Testis (tissue), 3 donors: ENCODE measurements around the gene NAA16. TPM values are rescaled to one million over a fixed set of nuclear protein-coding genes. Genes with fewer than 3 reads are reported as not detected.

Source experiments
- DNase-seq: peaks from one replicate; pipeline ENCODE4 v3.0.0-alpha.2; 2019
- H3K27ac ChIP-seq, 2 donors: fragments of 200-600 bp; sonication (generic); one replicate each; pipeline ENCODE4 v1.5.1; 2019
- H3K27me3 ChIP-seq: fragments of 200-600 bp; sonication (generic); one replicate; pipeline ENCODE4 v1.5.1; 2019
- H3K36me3 ChIP-seq: fragments of 200-600 bp; sonication (generic); one replicate; pipeline ENCODE4 v1.5.1; 2017; ENCODE audit warnings: low read depth; ENCODE audit errors: missing control alignments
- H3K4me1 ChIP-seq: fragments of 200-600 bp; sonication (generic); one replicate; pipeline ENCODE4 v1.5.1; 2019
- H3K4me3 ChIP-seq, 2 donors: fragments of 200-600 bp; sonication (generic); one replicate each; pipeline ENCODE4 v1.5.1; 2017 to 2019
- H3K9me3 ChIP-seq: fragments of 200-600 bp; sonication (generic); one replicate; pipeline ENCODE4 v1.5.1; 2017
- CTCF ChIP-seq, 3 experiments: fragments of 450-650 bp in 2 of 3; fragments of 200-600 bp in 1 of 3; sonication (generic) in 1 of 3; IDR thresholded peaks; one replicate each; pipeline ENCODE4 v1.5.1; 2016 to 2019; ENCODE audit warnings: antibody characterized with exemption in 3 of 3, mild to moderate bottlenecking in 2 of 3, moderate library complexity in 1 of 3
- POLR2A ChIP-seq: fragments of 450-650 bp; IDR thresholded peaks from one replicate; pipeline ENCODE4 v1.6.1; 2017; ENCODE audit warnings: antibody characterized with exemption, mild to moderate bottlenecking, moderate library complexity
- WGBS, 2 donors: methylation state at CpG; one replicate each; pipeline ENCODE4 v1.1.5; 2018; 5-methylcytosine and 5-hydroxymethylcytosine counted together
- intact Hi-C: fragments of 100-400 bp; cut with DNase I; formaldehyde crosslinking; loops from one replicate; pipeline ENCODE4 v1.15.1; 2023; ENCODE audit warnings: low total_unique reads
- polyA plus RNA-seq: library from polyadenylated mRNA; stranded (reverse); fragments of 350-450 nt; fragmentation: Illumina TruSeq; extraction: RNeasy Lipid Tissue Mini Kit (QIAGEN cat#74804); gene quantifications from one replicate; pipeline ENCODE4 v1.2.3, GENCODE V29; 2014; ENCODE audit warnings: low read depth, low replicate concordance; ENCODE audit not compliant: insufficient read depth
- total RNA-seq, 2 donors: library from RNA; depleted of rRNA; stranded (reverse); fragments of >200 nt; gene quantifications; one replicate each; pipeline ENCODE4 v1.2.3, GENCODE V29; 2016

NAA16 gene
- total and polyA plus RNA-seq, 3 donors from 2014 or later, result 18.5 to 38.0 (median 33.1) TPM

DNA sequence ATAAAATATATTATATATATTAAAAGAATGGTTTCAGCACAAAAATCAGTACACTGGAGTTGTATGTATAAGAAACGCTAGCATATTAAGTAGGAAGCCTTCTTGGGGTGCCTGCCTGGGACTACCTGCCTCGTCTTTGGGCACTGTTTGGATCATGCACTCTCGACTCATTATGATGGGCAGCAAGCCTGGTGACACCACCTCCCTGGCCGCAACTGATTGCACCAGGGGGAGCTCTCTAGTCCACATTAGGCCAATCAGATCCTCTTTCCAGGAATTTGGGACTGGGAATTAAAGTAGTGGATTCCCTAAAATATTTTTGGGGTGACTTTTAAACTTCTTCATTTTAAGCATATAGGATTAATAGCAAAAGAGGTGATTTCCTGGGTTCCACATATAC lies 90.3 kb downstream of the NAA16 start:
- 53 to 71% methylated on average over 4 of the region's 4 CpGs for WGBS, 2 donors
- Histone ChIP-seq H3K27ac (no peak overlapping the region), H3K4me3 (no peak overlapping the region), H3K4me1 (no peaks in the 10 kb centered on the region), H3K27me3 (no peaks in the 10 kb centered on the region), H3K36me3 (no peaks in the 10 kb centered on the region), H3K9me3 (no peaks in the 10 kb centered on the region)
- no peak for DNase-seq
- intact Hi-C loops, result no loop called here
- TF ChIP-seq CTCF (IDR thresholded peaks at IDR 0.05) (no peak), POLR2A (no peak)

- no peaks in the 10 kb centered on the region for H3K27me3 ChIP-seq
- H3K4me1 ChIP-seq, result no peaks in the 10 kb centered on the region
- no peak overlapping the region for H3K4me3 ChIP-seq
- TF ChIP-seq POLR2A (no peak), CTCF (IDR thresholded peaks at IDR 0.05) (no peak)
- H3K36me3 ChIP-seq, result no peaks in the 10 kb centered on the region
- WGBS, 2 donors, result 56 to 74% methylated on average over 14 of the region's 14 CpGs
- intact Hi-C loops, result no loop called here
- H3K9me3 ChIP-seq, result no peaks in the 10 kb centered on the region
- H3K27ac ChIP-seq, result no peak overlapping the region
- no peak for DNase-seq
Measured at GRCh38 chr13:41402691-41403511, 91.8 kb downstream of the NAA16 start.

DNA sequence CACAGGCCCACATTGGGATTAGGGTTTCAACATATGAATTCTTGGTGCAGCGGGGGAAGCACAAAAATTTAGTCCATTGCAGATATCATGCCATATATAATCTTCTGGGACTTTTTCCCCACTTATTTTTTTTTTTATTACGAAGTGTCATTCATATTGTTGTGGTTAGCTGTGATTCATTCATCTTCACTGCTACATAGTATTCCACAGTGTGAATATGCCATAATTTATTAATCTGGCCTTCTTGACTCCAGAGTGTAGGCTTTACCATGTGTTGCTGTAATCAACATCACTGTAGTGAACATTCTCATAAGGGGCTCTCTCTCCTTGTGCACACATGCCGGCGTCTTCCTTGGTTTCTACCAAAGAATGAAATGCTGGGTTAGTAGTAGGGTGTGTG lies 92.9 kb downstream of the NAA16 start:
- H3K9me3 ChIP-seq, result no peaks in the 10 kb centered on the region
- 95 to 96% methylated on average over 4 of the region's 4 CpGs for WGBS, 2 donors
- H3K27me3 ChIP-seq, result no peaks in the 10 kb centered on the region
- no peak for DNase-seq
- no peak overlapping the region for H3K27ac ChIP-seq
- no peaks in the 10 kb centered on the region for H3K4me1 ChIP-seq
- no peak overlapping the region for H3K4me3 ChIP-seq
- no peaks in the 10 kb centered on the region for H3K36me3 ChIP-seq
- intact Hi-C loops, result no loop called here
- TF ChIP-seq POLR2A, result no peak
- TF ChIP-seq CTCF (IDR thresholded peaks at IDR 0.05), result no peak

DNA sequence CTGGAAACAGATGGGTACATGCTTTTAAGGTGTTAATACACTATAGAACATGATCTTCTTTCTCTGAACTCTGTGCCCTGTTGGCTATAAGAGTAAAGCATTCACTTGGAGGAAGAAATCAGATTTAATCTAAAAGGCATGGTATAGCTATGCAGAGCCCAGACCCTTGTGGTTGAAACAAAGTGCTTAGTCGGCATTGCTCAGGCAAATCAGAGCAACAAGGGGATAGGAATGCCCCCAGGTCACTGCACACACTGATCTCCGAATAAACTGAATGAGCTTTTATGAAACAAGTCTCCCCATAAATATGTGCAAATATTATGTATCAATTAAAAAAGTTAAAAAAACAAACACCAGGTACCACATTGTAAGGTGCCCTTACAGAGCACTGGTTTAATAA lies 94.3 kb downstream of the NAA16 start:
- no peak overlapping the region for H3K4me3 ChIP-seq
- intact Hi-C loops, result no loop called here
- 75 to 76% methylated on average over 2 of the region's 2 CpGs for WGBS, 2 donors
- H3K27me3 ChIP-seq, result no peaks in the 10 kb centered on the region
- TF ChIP-seq CTCF (IDR thresholded peaks at IDR 0.05) (no peak), POLR2A (no peak)
- no peaks in the 10 kb centered on the region for H3K4me1 ChIP-seq
- DNase-seq, result no peak
- H3K27ac ChIP-seq, result no peak overlapping the region
- H3K9me3 ChIP-seq, result no peaks in the 10 kb centered on the region
- no peaks in the 10 kb centered on the region for H3K36me3 ChIP-seq

DNA sequence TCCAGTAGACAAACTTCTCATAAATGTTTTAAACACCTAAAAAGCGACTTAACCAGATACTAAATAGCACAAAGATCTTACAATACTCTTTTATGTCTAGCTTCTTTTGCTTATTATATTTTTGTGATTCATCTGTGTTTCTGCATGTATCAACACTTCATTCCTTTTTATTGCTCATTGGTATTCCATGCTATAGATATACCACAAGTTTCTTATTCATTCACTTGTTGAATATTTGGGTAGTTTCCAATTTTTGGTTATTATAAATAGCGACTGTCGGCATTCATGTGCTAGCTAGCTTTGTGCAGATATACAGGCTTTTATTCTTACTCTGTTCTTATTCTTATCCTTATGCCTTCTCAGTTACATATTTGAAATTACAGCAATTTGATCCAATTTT lies 96.3 kb downstream of the NAA16 start:
- Histone ChIP-seq H3K4me3 (no peak overlapping the region), H3K9me3 (no peaks in the 10 kb centered on the region), H3K27me3 (no peaks in the 10 kb centered on the region), H3K27ac (no peak overlapping the region), H3K36me3 (no peaks in the 10 kb centered on the region), H3K4me1 (no peaks in the 10 kb centered on the region)
- 54 to 60% methylated on average over 3 of the region's 3 CpGs for WGBS, 2 donors
- intact Hi-C loops, result no loop called here
- TF ChIP-seq POLR2A (no peak), CTCF (IDR thresholded peaks at IDR 0.05) (no peak)
- DNase-seq, result no peak
